Occipital lobe (tissue), 2 donors: ENCODE measurements around the gene IL1RAPL1. TPM values are rescaled to one million over a fixed set of nuclear protein-coding genes. Genes with fewer than 3 reads are reported as not detected.
A peak's percentile ranks its signal among the peaks of the same experiment; 100 is the strongest.
"Not testable (repeated sequence)": the region's sequence is repeated elsewhere in the genome, so short reads cannot be mapped to it uniquely, and the experiment has no call there.

Source experiments
- DNase-seq: peaks from one replicate; lab custom pipeline; 2025; lab: John Stamatoyannopoulos, UW
- total RNA-seq: library from RNA; depleted of rRNA; stranded (reverse); fragments of >200 nt; gene quantifications from one replicate; pipeline ENCODE4 v1.2.3, GENCODE V29; 2014

The IL1RAPL1 gene
- total RNA-seq, 1 donor from 2014 or later, result 17.0 TPM

- DNase-seq, result not testable (repeated sequence)
Observed at GRCh38 chrX:28766561-28766960, 179.3 kb downstream of the IL1RAPL1 start.

GRCh38 chrX:28773807-28774206 lies 186.6 kb downstream of the IL1RAPL1 start:
- DNase-seq, result no peak

GRCh38 chrX:28787206-28787605 lies 200.0 kb downstream of the IL1RAPL1 start:
- DNase-seq, result no peak

- not testable (repeated sequence) for DNase-seq
Observed at GRCh38 chrX:28800671-28801070, 213.4 kb downstream of the IL1RAPL1 start.

DNA sequence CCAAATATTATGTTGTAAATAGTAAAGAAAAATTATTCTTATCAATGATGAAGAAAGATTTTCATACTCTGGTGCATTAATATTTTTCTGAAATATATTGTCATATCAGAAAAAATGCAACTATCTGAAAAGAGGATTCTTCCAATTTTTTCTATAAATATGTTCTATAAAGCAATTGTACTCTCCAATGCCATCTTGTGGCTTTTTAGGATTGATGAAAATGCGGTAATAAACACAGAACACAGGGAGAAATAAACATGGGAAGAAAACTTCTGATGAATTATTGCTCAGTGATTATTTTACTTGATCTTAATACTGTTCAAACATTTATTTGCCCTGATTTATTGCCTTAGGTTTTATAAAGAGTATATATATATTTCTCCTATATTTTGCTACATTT lies 215.4 kb downstream of the IL1RAPL1 start:
- DNase-seq, result no peak

DNA sequence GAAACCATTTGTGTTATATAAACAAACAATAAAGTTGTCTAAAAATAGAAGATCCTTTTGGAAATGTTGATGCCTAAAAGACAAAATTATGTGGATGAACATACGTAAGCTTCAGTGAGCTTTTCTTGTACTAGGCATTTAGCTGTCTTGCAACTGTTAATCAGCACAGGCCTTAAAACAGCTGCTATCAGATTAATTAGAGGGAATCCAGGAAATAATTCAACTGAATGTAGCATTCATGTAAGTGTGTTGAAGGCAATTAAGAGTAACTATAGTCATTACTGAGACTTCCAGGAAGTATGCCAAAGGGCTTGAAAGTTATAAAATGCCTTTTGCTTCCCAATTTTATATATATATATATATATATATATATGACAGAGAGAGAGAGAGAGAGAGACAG lies 248.7 kb downstream of the IL1RAPL1 start:
- DNase-seq, result no peak

DNA sequence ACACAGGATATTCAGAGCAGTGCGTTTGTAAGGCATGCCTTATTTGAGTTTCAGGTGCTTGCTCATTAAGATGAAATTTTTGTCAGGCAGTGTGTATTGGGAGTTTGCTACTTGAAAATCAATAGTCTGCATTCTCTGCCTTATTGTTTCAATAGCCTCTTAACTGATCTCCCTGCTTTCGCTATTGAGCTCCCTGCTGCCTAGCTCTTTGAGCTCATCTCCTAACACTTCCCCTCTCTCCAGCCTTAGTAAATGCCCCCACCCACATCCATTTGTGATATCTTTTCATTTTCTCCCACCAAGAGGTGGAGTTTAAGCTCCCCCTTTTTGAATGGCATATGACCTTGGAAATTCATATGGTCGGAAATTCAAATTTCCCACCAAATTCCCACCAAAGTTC lies 256.6 kb downstream of the IL1RAPL1 start:
- DNase-seq, result no peak

DNA sequence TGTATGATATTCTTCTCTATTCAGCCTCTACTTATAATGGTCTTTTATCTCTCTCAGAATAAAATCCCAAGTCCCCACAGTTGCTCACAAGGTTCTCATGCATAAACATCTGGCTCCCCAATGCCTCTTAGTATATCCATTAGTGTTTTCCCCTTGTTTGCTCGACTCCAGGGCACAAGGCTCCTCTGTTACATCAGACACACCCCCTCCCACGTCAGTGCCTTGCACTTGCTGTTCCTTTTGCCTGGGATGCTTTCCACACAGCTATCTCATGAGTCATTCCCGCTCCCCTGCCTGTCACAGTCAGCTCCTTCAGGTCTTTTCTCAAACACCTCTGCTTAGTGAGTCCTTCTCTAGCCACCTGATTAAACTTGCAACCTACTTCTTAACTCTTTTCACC lies 260.2 kb downstream of the IL1RAPL1 start:
- DNase-seq, result peak; percentile 48

- no peak for DNase-seq
Observed at GRCh38 chrX:28848707-28849106, 261.5 kb downstream of the IL1RAPL1 start.

GRCh38 chrX:28850955-28851354 lies 263.7 kb downstream of the IL1RAPL1 start:
- no peak for DNase-seq

DNA sequence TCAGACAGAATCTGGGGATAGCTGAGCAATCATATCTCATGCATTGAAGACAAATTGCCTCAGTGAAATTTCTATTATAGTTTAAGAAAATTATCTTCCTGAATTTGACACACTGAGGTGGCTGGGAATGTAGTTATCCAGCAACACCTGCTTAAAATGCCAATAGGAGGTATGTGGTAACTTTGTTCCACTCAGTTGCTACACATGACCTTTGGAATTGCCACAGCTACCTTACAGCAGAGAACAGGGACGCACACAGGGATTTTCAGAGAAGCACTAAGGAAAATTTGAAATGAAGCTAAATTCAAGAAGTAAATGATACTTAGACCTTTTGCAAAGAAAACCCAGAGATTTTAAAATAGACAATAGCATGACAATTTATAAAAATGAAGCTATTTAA lies 264.6 kb downstream of the IL1RAPL1 start:
- no peak for DNase-seq

DNA sequence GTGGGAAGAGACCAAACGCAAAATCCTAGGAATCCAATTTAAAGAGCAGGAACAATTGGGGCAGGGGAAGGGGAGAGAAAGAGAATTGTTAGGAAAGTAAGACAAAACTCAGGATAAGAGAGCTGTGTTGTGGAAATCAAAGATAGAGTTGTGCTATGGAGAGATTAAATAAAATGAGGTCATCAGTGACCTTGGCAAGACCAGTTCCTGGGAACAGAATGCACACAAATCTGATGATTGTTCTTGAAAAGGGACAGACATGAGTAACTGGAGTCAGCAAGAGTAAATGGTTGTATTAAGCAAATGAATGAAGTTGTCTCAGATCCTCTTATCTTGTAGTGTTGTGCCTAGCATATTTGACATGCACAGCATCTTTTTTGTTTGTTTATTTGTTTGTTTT lies 267.4 kb downstream of the IL1RAPL1 start:
- DNase-seq, result no peak

DNA sequence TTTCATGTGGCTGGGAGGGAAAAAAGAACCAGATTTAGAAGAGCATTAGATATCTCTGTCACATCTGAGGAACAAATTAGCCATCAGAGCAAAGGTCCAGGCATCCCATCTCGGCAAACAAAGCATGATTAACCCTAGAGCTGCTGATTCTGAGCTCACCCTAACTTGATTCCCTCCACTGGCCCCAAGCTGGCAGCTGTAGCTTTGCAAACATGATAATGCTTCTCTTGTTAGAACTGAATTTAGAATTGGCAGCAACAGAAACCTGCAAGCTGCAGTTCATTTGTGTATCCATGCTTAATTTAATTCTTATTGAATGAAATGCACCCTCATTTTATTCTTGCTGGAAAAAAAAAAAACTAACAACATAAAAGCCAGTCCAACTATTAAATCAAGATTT lies 289.2 kb downstream of the IL1RAPL1 start:
- DNase-seq, result no peak

DNA sequence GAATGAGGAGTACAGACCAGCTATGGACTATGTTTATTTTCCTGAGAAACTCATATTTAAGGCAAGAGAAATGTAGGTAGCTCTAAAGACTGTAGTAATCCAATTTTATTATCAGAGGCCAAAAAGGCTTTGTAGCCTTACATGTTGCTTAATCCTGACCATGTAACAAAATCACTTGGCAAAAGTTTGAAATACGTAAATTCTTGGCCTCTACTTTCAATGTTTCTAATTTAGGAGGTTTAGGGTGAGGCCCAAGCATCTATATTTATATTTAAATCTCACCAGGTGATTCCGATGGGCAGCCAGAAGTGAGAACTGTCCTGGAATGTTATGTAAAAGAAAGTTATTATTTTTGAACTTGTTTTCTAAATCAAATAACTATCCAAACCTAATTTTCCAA lies 289.7 kb downstream of the IL1RAPL1 start:
- no peak for DNase-seq

DNA sequence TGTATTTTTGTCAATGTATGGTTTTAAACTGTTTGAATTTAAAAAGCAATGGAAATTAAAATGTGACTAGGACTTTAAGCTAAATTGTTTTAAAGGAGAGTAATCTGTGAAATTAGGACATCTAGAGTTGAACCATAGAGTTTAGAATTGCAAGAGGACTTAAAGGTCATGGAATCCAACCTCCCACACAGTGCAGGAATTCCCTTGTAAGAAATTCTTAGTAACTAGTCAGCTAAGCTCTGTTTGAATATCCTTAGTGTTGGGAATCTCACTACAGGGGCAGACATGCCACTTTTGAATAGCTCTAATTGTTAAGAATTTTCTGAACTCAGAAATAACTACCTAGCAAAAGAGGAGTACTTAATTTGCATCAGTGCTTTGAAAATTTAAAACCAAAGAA lies 292.9 kb downstream of the IL1RAPL1 start:
- DNase-seq, result no peak

- DNase-seq, result no peak
Observed at GRCh38 chrX:28884823-28885222, 297.6 kb downstream of the IL1RAPL1 start.

DNA sequence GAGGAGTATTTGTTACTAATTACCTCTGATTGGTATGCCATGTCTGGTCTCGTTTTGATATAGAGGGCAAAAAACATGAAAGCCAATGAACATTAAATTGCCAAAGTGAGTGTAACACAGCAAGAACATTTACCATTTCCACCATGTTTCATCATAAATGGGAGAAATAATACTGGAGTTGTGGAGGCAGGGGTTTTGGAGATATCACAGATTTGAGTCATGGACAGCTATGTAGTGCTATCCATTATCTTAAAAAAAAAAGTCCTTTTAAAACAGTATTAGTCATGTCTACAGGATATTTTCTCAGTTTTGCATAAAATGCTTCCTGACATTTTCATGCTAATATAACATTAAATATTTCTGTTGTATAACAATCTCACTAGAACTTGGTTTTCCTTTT lies 301.2 kb downstream of the IL1RAPL1 start:
- no peak for DNase-seq

DNA sequence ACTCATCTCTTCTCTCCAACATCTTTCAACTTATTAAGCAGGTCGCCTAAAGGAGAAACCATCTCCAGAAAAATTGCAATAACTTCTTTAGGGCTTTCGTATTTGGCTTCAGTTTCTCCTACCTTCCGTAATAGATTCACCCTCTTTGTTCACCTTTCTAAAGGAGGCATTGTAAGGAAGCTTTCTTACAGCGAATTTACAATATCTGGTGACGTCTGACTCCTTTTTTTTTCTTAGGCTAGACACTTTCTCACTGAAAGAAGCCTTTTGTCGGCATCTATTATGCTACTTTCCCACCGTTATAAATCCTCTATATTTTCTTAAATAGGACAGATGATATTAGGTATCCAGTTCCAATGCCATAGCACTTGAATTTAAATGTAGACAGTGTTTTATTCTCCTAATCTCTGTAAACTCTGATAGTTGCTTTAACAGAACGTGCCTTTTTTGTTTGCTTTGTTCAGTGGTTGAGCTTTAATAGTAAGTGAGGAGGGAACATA lies 302.4 kb downstream of the IL1RAPL1 start:
- DNase-seq, result no peak

DNA sequence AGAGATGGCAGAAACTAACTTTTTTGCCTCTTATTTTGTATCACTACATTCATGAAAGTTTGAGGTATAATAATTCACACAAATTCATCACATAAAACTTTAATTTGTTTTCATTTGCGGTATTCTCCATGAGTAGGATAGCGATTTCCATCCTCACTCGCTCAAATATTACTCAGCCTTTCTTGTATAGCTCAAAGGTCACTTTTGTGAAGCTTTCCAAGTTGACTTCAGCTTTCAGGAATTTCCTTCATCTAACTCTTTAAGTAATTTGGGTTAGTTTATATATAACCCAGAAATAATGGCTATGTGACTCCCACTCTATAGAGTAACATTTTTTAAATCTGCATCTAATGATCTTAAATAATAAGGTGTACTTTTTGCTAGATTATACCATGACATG lies 314.4 kb downstream of the IL1RAPL1 start:
- no peak for DNase-seq

DNA sequence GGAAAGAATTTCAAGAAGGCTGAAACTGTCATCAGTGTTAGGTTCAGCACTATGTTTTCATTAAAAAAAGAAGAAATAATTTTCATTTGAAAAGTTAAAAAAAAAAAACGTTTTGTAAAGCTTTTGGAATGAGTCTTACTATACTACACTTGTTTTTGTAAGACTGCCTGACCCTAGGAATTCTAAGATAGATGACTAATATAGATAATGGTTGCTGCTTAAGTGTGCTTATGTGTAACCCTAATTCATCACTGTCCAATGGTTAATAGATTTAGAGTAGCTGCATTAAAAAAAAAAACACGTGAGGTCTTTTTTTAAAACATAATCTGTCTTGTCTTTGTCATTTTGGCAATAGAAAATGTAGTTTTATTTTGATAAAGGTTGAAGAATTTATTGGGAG lies 323.2 kb downstream of the IL1RAPL1 start:
- DNase-seq, result no peak

DNA sequence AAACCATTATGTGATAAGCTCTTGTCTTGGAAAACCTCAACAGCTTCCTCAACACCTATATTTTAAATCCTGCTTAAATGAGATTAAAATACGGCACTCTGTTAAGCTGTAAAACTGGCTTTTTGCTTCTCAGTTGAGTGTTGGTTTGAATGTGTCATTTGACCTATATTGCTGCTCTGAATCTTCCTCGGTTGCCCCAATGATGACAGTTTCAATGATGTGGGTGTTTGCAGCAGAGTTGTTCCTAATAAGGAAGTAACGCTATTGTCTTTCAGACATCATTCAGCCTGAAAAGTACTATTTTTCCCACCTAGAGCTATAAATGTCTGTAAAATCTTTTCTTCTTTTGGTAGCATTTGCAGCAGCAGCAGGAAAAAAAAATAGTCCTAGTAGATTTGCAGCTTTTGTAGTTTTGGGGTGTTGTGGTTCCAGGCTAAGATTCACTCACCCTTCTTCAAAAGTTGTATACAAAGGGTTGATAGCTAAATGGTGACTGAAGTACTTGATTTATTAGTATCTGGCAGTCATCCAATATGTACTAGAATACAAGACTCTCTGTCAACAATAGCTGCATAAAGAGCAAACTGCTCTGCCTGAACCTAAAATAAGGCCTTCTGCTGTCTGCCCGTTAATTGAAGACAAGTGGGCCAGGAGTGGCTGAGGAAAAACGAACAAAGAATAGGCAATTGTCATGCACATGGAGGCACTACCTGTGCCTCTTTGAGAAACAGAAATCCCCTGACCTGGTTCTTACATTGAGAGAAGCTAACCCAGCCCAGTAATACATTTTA lies 333.1 kb downstream of the IL1RAPL1 start:
- DNase-seq, result no peak

DNA sequence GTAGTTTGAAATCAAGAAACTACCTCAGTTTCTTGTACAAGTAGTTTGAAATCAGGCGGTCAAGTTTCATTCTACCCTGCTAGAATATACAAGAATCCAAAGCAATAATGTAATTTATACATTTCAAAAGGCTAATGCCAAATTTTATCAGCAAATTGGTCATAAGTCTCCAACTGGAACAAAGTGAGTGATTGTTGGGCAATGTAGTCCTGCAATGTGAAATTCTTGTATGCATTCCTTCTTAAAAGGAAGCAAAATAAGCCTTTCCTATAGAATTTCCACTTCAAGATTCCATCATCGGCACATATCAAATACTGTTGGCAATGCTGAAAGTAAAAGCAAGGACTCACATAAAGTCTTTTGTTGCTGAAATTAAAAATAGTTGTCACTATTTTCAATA lies 334.9 kb downstream of the IL1RAPL1 start:
- DNase-seq, result no peak

- DNase-seq, result no peak
Observed at GRCh38 chrX:28946846-28947245, 359.6 kb downstream of the IL1RAPL1 start.

DNA sequence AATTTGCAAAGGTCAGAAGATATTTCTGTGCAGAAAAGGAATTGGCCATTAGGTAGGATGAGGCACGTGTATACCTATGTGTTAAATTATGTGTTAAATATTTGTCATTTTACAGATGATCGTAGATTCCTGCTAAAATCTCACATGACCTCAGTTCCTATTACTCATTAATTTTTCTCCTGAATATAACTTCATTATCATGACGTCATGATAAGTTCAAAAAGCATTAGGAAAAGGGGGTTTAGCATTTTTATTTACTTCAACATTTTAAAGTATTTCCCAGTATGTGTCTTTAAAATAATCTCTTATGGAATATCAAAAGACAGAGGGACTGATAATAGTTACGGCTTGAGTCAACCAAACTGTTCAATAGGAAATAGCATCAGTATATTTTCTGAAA lies 372.8 kb downstream of the IL1RAPL1 start:
- no peak for DNase-seq
